T-helper 2 cell treated with Interferon-gamma antibody and Interleukin-4, amounts not matched to agents 100 ng/mL and 5 ng/mL, for 36 hours (primary cell): ENCODE measurements around the gene ADGRV1. TPM values are rescaled to one million over a fixed set of nuclear protein-coding genes. Genes with fewer than 3 reads are reported as not detected.
"Not testable (repeated sequence)": the region's sequence is repeated elsewhere in the genome, so short reads cannot be mapped to it uniquely, and the experiment has no call there.

Experiments
- intact Hi-C: fragments of 100-400 bp; cut with micrococcal nuclease; formaldehyde crosslinking; loops from one replicate; pipeline ENCODE4 v1.15.1; 2023
- total RNA-seq: library from RNA; stranded (reverse); gene quantifications from 2 replicates; pipeline ENCODE4 v1.2.3, GENCODE V29; 2022

Gene ADGRV1
- total RNA-seq, 1 donor from 2014 or later: 0.02 TPM

DNA sequence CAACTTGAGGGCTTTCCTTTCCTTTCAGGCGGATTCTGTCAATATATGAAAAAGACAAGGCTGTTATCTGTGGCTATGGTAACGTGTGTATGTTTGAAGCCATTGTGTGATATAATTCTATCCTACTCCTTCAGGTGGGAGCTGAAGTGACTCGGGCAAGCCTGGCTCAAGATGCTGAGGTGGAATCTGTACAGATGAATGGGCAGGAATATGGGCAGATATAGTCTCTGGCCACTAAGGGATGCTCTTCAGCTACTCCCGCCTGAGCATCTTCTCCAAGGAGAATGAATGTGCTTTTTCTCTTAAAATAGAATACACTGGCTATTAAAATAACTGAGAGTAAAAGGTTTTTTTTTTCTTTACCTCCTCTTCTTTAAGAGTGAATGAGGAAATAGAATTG, 244.8 kb downstream of the ADGRV1 start:
- intact Hi-C loops: no loop called here

DNA sequence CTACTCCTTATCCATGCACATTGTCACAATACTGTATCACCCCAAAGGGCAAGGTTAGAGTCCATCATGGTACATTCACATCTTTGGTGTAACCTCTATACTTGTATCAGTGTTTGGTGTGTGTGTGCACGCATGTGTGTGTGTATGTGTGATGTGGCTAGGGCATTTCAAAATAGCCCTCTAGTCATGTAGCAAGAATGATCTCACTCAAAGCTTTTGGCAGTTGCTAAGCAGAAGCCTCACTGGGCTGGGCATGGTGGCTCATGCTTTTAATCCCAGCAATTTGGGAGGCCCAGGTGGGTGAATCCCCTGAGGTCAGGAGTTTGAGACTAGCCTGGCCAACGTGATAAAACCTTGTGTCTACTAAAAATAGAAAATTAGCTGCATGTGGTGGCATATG, 245.3 kb downstream of the ADGRV1 start:
- intact Hi-C loops: no loop called here

DNA sequence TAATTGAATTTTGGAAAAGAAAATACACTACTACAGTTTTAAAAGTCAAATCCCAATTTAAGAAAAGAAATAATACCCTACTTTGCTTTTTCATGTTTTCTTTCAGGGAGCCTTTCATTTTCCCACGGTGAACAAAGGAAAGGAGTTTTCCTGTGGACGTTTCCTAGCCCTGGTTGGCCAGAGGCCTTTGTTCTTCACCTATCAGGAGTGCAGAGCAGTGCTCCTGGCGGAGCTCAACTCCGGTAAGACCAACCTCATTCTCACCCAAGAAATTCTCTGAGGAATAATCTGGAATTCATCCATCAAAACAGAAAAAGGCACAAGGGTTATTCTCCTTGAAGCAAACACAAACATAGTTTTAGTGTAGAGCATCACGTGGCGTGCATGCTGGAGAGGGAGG, 248.9 kb downstream of the ADGRV1 start:
- intact Hi-C loops: no loop called here

DNA sequence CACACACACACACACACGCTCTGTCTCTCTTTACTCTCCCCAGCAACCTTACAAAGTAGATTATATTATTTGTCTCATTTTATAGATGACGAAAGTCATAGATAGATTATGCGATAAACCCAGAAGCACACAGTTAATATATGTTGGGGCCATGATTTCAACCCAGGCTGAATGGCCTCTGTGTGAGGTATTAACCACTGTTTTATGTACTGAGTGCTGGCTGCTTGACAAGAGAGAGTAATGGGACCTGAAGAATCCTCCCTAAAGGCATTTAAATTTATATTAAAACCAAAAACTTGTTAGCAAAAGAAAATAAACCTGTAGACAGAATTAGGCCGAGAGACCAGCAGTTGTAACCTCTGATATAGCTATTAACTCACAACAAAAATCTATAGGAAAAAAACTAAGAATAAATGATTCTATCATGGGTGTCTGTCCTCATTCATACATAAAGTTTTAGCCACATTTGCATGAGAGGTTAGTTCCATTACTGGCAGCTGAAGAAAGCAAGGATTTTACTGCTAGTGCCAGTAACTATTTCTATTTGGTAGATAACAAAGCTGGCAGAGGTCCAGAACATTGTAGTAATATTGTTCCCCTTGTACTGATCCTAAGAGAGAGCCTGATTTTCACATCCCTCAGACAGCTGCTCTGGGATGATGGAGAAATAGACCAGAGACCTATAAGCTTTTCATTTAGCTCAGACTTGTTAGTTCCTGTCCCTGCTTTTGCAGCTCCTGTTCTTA, 250.9 kb downstream of the ADGRV1 start:
- intact Hi-C loops: no loop called here

DNA sequence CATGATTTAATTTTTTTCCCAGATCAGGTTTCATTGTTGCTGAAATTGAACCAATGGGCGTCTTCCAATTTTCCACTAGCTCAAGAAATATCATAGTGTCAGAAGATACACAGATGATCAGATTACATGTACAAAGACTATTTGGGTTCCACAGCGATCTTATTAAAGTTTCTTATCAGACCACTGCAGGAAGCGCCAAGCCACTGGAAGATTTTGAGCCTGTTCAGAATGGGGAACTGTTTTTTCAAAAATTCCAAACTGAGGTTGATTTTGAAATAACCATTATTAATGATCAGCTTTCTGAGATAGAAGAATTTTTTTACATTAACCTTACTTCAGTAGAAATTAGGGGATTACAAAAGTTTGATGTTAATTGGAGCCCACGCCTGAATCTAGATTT, 251.6 kb downstream of the ADGRV1 start:
- intact Hi-C loops: no loop called here

DNA sequence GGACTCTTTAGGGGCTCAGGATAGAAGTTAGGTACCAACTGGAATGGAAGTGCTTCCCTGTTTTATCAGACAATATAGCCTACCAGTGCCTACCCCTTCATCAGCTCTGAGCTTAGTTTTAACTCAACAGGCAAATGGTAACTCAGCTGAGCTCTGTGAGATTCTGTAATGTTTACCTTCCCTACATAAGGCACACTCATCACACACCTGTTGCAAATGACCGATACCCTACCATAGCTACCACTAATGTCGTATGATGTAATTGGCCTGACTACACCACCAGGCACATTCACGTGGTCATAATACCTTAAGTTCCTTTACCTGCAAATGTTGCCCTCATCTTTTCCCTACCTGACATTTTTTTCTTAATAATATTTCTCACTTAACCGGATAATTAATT, 254.8 kb downstream of the ADGRV1 start:
- intact Hi-C loops: no loop called here

DNA sequence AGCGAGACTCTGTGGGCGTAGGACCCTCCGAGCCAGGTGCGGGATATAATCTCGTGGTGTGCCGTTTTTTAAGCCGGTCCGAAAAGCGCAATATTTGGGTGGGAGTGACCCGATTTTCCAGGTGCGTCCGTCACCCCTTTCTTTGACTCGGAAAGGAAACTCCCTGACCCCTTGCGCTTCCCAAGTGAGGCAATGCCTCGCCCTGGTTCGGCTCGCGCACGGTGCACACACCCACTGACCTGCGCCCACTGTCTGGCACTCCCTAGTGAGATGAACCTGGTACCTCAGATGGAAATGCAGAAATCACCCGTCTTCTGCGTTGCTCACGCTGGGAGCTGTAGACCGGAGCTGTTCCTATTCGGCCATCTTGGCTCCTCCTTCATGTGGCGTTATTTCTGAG, 263.5 kb downstream of the ADGRV1 start:
- intact Hi-C loops: not testable (repeated sequence)

DNA sequence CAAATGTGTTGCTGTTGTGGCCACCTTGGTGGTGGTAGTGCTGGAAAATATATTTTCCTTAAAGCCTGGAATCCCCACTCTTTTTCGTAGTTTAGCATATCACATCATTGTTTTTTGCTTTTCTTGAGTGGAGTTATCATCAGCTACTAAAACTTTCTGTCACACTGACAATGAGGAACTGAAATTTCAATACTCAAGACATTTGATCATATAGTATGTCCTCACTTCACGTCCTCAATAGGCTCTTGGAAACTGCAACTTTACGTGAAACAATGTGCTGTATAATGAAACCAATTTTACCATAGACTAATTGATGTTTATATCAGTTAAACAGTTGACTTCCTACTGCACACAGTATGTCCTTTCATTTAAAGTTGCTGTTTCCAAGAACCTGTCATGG, 265.8 kb downstream of the ADGRV1 start:
- intact Hi-C loops: no loop called here

DNA sequence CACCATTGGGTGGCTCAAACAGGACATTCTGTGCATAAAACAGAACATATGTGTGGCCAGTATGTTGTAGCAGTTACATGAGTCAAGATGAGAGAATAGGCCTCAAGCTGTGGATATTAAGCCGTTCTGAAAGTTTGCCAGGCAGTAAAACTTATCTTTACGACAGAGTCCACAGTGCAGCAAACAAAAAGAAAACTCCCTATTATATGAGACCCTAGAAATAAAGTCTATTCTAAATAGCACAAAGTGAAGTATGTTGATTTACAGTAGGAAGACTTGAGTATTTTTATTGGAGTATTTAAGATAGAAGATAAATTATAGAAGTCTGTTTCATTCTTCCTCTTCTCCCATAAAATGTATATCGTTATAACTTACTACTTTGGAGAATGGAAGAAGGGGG, 271.5 kb downstream of the ADGRV1 start:
- intact Hi-C loops: no loop called here

DNA sequence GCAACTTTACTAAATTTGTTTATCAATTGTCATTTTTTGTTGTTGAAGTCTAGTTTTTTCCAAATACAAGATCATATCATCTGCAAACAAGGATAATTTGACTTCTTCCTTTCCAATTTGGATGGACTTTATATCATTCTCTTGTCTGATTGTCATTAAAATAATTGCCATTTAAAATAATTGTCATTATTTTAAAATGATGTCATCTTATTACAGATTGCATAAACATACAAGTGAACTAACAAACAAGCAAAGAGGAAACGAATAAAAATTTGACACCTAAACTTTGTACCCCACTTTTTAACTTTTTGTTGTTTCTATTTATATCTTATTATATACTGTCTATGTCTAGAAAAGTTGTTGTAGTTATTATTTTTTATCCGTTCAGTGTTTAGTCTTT, 275.2 kb downstream of the ADGRV1 start:
- intact Hi-C loops: no loop called here

DNA sequence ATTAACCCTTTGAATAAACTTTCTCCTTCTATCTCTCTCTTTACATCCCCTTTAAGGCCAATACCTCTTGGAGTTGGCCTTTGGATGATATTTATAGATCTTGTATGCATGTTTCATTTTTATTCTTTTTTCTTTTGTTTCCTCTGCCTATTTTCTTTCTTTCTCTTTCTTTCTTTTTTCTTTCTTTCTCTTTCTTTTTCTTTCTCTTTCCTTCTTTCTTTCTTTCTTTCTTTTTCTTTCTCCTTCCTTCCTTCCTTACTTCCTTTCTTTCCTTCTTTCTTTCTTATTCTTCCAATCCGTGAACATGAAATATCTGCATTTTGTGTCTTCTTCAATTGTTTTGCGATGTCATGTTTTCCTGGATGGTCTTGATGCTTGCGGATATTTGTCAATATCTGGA, 276.1 kb downstream of the ADGRV1 start:
- intact Hi-C loops: no loop called here

DNA sequence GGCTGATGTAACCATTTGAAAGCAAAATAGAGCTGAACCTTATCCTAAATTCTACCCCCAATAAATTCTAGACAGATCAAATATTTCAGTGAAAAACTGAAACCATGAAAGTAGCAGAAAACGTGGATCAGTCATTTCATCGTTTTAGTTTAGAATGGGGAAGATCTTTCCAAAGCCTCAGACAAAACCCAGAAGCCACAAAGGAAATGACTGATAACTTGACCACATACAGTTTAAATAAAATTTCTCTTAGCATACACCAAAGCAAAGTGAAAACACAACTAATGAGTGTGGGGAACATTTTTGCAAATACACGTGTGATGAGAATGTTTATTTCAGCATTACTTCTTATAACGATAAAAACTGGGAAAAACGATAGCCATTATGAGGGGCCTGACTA, 284.8 kb downstream of the ADGRV1 start:
- intact Hi-C loops: no loop called here

DNA sequence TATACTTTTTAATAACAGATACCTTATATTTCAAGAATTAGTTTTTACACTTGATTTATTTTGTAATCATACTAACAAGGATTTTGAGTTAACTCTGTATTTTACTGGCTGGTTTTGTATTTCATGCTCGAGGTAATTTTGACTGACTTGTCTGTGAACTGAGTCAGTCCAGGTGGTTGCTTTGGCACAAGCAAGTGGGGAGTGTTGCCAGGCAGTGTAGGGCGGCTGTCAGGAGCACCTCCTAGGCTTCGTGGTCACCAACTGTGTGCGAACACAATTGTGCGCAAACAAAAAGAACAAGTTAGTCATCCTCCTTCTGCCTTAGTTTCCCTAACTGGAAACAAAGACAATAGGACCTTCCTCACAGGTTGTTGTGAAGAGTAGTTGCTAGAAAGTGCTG, 286.3 kb downstream of the ADGRV1 start:
- intact Hi-C loops: no loop called here

DNA sequence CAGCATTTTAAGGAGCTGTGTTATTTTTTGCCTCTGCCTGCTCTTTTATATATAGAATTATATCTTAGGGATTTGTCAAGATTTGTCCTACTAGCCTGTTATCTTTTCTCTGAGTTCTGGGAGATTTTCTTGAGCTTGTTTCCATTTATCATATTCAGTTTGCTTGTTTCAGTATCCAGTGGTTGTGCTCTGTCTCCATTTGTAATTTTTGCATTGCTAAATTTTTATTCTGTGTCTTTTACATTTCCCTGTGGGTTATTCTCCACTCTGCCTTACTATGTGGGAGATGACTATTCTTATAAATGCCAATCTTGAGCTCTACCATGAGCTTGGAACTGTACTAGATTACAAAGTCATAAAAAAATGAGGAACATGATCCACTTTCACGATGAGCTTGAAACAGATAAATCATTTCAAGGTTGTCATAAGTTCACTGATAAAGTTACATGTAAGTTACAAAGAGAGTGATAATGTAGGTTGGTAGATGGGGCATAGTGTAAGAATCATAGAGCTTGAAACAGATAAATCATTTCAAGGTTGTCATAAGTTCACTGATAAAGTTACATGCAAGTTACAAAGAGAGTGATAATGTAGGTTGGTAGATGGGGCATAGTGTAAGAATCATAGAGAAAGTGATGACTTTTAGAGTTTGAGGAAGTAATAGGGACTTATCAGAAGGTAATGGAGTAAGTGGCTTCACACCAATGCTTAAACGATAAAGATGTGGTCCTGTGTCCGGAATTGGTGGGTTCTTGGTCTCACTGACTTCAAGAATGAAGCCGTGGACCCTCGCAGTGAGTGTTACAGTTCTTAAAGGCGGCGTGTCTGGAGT, 287.3 kb downstream of the ADGRV1 start:
- intact Hi-C loops: no loop called here

DNA sequence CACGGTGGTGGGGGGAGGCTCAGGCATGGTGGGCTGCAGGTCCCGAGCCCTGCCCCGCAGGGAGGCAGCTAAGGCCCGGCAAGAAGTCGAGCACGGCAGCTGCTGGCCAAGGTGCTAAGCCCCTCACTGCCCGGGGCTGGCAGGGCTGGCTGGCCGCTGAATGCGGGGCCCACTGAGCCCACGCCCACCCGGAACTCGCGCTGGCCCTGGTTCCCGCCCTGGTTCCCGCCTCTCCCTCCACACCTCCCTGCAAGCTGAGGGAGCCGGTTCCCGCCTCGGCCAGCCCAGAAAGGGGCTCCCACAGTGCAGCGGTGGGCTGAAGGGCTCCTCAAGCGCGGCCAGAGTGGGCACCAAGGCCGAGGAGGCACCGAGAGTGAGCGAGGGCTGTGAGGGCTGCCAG, 289.0 kb downstream of the ADGRV1 start:
- intact Hi-C loops: not testable (repeated sequence)

DNA sequence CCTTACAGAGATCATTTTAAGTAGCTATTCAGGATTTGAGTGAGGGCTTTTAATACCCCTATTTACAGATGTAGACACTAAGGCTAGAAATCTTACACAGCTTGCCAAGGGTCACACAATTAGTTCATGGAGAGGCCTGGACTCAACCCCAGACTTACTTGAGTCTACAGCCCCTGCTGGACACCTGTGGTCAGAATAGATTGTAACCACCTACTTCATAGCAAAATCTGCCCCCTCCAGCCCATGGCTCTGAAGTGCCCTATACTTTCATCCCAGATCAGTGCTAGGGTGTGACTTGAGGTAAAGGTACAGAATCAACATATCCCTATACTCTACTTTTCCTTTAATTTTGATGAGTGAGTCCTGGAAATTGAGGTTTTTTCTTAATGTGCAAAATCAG, 291.3 kb downstream of the ADGRV1 start:
- intact Hi-C loops: no loop called here

DNA sequence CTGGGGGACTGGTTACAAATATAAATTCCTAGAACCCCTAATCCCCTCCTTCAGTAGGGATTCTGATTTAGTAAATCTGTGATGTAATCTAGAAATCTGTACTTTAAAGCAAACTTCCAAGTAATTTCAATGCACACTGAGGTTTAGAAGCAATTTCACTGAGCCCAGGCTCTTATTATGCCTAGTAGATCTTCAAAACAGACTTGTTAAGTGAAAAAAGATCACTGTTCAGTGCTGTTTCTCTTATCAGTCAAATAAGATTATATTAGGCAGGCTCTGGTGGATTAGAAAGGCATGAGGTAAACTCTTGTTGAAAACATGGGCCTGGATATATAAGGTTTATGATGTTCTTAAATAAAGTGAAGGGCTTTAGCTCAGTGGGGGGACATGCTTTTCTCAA, 293.9 kb downstream of the ADGRV1 start:
- intact Hi-C loops: no loop called here

DNA sequence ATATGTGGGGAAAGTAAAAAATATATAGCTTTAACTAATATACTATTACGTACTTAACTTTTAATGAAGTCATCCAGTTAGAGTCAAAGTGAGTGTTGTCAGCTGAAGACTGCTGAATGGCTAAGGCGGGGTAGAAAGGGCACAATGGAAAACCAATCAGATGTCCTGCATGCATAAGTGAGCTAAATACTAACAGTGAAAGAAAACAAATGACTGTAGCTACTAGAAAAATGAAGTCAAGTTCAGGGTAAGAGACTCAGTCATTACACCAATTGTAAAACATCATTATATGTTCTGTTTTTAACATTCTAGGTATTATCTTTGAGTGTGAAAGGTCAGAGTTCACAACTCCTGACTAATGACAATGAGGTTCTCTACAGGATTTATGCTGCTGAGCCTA, 295.2 kb downstream of the ADGRV1 start:
- intact Hi-C loops: no loop called here

DNA sequence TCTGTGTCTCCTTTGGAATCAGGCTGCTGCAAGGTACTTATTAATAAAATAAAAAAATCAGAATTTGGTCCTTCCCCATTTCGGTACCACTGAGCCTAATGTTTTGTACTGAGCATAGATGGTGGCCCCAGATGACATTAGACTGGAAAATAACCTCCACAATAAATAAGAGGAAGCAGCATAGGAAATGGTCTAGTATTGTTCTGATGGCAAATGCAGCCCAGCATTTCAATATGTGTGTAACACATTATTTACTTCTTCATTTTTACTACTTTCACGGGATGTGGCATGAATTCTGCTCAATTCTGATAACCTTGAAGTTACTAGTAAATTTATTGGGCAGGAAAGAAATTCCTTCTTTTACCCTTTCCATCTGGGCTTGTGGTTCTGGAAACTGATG, 295.6 kb downstream of the ADGRV1 start:
- intact Hi-C loops: no loop called here

DNA sequence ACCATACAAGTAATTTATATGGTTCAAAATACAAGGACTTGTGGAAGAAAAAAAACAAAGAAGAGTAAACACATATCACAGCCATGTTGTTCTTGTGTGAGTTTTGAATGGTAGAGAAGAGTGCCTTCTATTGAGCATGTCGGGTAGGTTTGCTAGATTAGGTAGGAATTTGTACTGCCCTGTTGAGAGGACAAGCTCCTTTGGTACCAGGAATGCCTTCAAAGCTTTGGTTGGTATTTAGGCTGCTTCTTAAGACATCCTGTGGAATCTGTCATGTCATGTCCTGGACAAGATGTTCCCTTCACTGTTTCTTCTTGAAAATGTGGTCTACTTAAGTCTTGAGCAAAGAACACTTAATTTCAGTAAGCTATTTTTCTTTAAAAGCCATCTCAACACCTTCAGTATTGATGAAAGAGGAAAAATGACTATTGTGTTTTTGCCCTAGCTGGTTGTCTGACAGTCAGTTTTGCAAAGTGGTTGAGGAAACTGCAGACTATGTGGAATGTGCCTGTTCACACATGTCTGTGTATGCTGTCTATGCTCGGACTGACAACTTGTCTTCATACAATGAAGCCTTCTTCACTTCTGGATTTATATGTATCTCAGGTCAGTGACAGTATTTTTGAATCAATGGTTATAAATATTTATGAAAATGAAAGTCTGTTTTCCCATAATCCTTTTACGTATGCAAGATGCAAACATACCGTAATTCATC, 296.9 kb downstream of the ADGRV1 start:
- intact Hi-C loops: no loop called here

DNA sequence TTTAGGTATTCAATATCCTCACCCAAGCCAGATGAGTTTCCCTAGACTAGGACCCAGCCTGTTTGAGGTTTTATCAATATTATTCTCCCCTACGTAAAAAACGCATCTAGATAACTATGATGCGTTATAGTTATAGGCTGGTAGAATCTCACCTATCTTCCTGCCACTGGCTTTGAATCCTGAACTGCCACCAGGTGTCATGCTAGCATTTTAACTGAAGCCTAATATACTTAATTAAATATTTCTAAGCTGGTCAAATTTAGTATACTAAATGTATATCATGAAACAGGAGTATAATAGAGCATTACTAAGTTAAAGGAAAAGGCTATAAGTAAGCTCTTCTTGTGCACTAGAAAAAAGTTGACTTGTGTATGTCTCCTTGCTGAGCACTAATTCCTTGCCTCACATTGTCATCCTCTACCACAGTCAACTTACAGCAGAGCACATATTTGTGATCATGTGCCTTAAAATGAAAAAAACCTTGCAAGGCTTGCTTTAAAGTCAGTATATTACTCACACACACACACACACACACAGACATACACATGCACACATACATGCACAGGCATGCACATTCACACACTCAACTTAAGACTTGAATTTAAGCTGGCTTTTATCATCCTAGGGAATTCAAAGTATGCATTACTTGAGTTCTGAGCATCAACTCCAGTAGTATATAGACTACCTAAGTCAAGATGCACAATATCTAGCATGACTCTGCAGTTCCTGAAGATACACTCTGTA, 303.4 kb downstream of the ADGRV1 start:
- intact Hi-C loops: no loop called here
